CD4-positive, alpha-beta T cell (primary cell): Measurements from ENCODE around the gene TTC27. TPM values are rescaled to one million over a fixed set of nuclear protein-coding genes. Genes with fewer than 3 reads are reported as not detected.

Source experiments
- ATAC-seq: fragments of 200-7000 bp; cut with Tn5 transposase; one replicate; pipeline ENCODE4 v1.10.0; 2022; ENCODE audit warnings: mild to moderate bottlenecking; ENCODE audit not compliant: poor library complexity
- CTCF ChIA-PET: fragments of 350-600 bp; sonication (Branson Sonifier 250); formaldehyde crosslinking; loops from one replicate; lab custom pipeline; 2021; ENCODE audit warnings: antibody characterized with exemption, inconsistent platforms; lab: Charles Lee
- POLR2A ChIA-PET: fragments of 350-600 bp; sonication (Branson Sonifier 250); formaldehyde crosslinking; loops from one replicate; lab custom pipeline; 2021; ENCODE audit warnings: antibody characterized with exemption, inconsistent platforms; lab: Charles Lee
- DNase-seq, 14 experiments: peaks; one replicate each; pipeline ENCODE4 v3.0.0-alpha.2; 2013 to 2020; ENCODE audit warnings: mixed read lengths in 2 of 14
- H3K27ac ChIP-seq, 2 donors: one replicate each; pipeline versions ENCODE4 v1.5.1 to v1.7.0; 2013; ENCODE audit warnings: low read length in 2 of 2, low read depth in 1 of 2, mild to moderate bottlenecking in 1 of 2
- H3K27me3 ChIP-seq, 2 experiments: 1 replicate in 1 of 2; 2 replicates in 1 of 2; pipeline versions ENCODE4 v1.6.1 to v1.7.0; 2013; ENCODE audit warnings: low read length in 2 of 2, control low read depth in 1 of 2, mild to moderate bottlenecking in 1 of 2, moderate library complexity in 1 of 2; ENCODE audit not compliant: insufficient read depth in 2 of 2, control insufficient read depth in 1 of 2
- H3K36me3 ChIP-seq: one replicate; pipeline ENCODE4 v1.6.1; 2013; ENCODE audit warnings: low read length, control low read depth; ENCODE audit not compliant: insufficient read depth
- H3K4me1 ChIP-seq: one replicate; pipeline ENCODE4 v1.6.1; 2013; ENCODE audit warnings: low read length, control low read depth; ENCODE audit not compliant: insufficient read depth
- H3K4me3 ChIP-seq: one replicate; pipeline ENCODE4 v1.5.1; 2013; ENCODE audit warnings: mild to moderate bottlenecking, low read length, moderate library complexity
- H3K9me3 ChIP-seq, 2 experiments: 1 replicate in 1 of 2; 2 replicates in 1 of 2; pipeline versions ENCODE4 v1.6.1 to v1.7.0; 2013; ENCODE audit warnings: low read length in 2 of 2, mild to moderate bottlenecking in 2 of 2, control low read depth in 1 of 2, moderate library complexity in 1 of 2; ENCODE audit not compliant: control insufficient read depth in 1 of 2, insufficient read depth in 1 of 2
- H3K27ac Mint-ChIP-seq: one replicate; pipeline ENCODE4 v1.8.0; 2020; ENCODE audit warnings: mixed read lengths
- H3K27me3 Mint-ChIP-seq: one replicate; pipeline ENCODE4 v1.8.0; 2021; ENCODE audit warnings: mixed read lengths
- H3K36me3 Mint-ChIP-seq: one replicate; pipeline ENCODE4 v1.8.0; 2021; ENCODE audit warnings: low read depth, mixed read lengths
- H3K4me1 Mint-ChIP-seq: one replicate; pipeline ENCODE4 v1.8.0; 2021; ENCODE audit warnings: low read depth, mixed read lengths
- H3K4me3 Mint-ChIP-seq: one replicate; pipeline ENCODE4 v1.8.0; 2020; ENCODE audit warnings: mild to moderate bottlenecking, mixed read lengths
- H3K9me3 Mint-ChIP-seq: one replicate; pipeline ENCODE4 v1.8.0; 2020; ENCODE audit warnings: mixed read lengths
- CTCF ChIP-seq: fragments of 200-600 bp; IDR thresholded peaks from one replicate; pipeline ENCODE4 v1.8.0; 2022; ENCODE audit warnings: antibody characterized with exemption, mild to moderate bottlenecking
- intact Hi-C, 2 experiments: fragments of 100-400 bp; cut with DNase I in 1 of 2; cut with micrococcal nuclease in 1 of 2; formaldehyde crosslinking; loops; one replicate each; pipeline versions ENCODE4 v1.15.1 to v1.9.0; 2023 to 2025; cut with DNase I, micrococcal nuclease
- total RNA-seq, 174 experiments: library from RNA in 2 of 174; stranded (reverse) in 2 of 174; gene quantifications; one replicate each; pipeline ENCODE4 v1.2.3 and lab custom pipeline; 2021 to 2026

The TTC27 gene
- total RNA-seq, 2 experiments from 2014 or later = 11.6 to 17.6 TPM

GRCh38 chr2:32714521-32714920 lies 86.7 kb downstream of the TTC27 start:
- TF ChIP-seq CTCF = no peak
- no peak for DNase-seq
- no peaks in the 10 kb centered on the region for H3K4me1 ChIP-seq
- Mint-ChIP-seq H3K4me1 (peaks cover 6% of the 10 kb centered on the region), H3K36me3 (peaks cover 81% of the 10 kb centered on the region), H3K4me3 (no peak overlapping the region), H3K27ac (no peak overlapping the region), H3K27me3 (no peaks in the 10 kb centered on the region), H3K9me3 (peaks cover 3% of the 10 kb centered on the region)
- no peak overlapping the region for H3K27ac ChIP-seq
- ChIA-PET CTCF (interaction anchor here (0.7 kb wide), 1 partner anchor 9 kb away, joined by 3 read pairs; no protein-coding TSS in a partner anchor), POLR2A (no interaction called here)
- intact Hi-C loops = no loop called here
- H3K27me3 ChIP-seq = no peaks in the 10 kb centered on the region
- H3K36me3 ChIP-seq = no peaks in the 10 kb centered on the region
- H3K9me3 ChIP-seq = peaks cover 0 to 5% of the 10 kb centered on the region in 2 experiments
- no peak for ATAC-seq
- no peak overlapping the region for H3K4me3 ChIP-seq

GRCh38 chr2:32715391-32715841 lies 87.6 kb downstream of the TTC27 start:
- Histone ChIP-seq H3K9me3 (peaks cover 0 to 5% of the 10 kb centered on the region in 2 experiments), H3K4me1 (no peaks in the 10 kb centered on the region), H3K36me3 (no peaks in the 10 kb centered on the region), H3K4me3 (no peak overlapping the region), H3K27me3 (no peaks in the 10 kb centered on the region), H3K27ac (no peak overlapping the region)
- Mint-ChIP-seq H3K27ac (no peak overlapping the region), H3K36me3 (peaks cover 75% of the 10 kb centered on the region), H3K27me3 (no peaks in the 10 kb centered on the region), H3K4me3 (no peak overlapping the region), H3K4me1 (peaks cover 6% of the 10 kb centered on the region), H3K9me3 (peaks cover 3% of the 10 kb centered on the region)
- DNase-seq (no peak), ATAC-seq (no peak)
- intact Hi-C loops = no loop called here
- TF ChIP-seq CTCF = no peak
- ChIA-PET POLR2A (no interaction called here), CTCF (interaction anchor here (0.7 kb wide), 1 partner anchor 8 kb away, joined by 3 read pairs; no protein-coding TSS in a partner anchor)

- Histone ChIP-seq H3K4me1 (no peaks in the 10 kb centered on the region), H3K36me3 (no peaks in the 10 kb centered on the region), H3K9me3 (peaks cover 0 to 5% of the 10 kb centered on the region in 2 experiments), H3K27me3 (no peaks in the 10 kb centered on the region), H3K4me3 (no peak overlapping the region), H3K27ac (no peak overlapping the region)
- TF ChIP-seq CTCF = no peak
- H3K4me3 Mint-ChIP-seq = no peak overlapping the region
- H3K27ac Mint-ChIP-seq = no peak overlapping the region
- H3K4me1 Mint-ChIP-seq = peaks cover 6% of the 10 kb centered on the region
- ATAC-seq (no peak), DNase-seq (no peak)
- H3K27me3 Mint-ChIP-seq = no peaks in the 10 kb centered on the region
- H3K9me3 Mint-ChIP-seq = peaks cover 3% of the 10 kb centered on the region
- intact Hi-C loops = no loop called here
- CTCF ChIA-PET = no interaction called here
- POLR2A ChIA-PET = no interaction called here
- peaks cover 81% of the 10 kb centered on the region for H3K36me3 Mint-ChIP-seq
Observed at GRCh38 chr2:32715981-32716380, 88.1 kb downstream of the TTC27 start.
